HepG2 (cell line): Measurements from ENCODE around the gene ANKRD60. TPM values are rescaled to one million over a fixed set of nuclear protein-coding genes. Genes with fewer than 3 reads are reported as not detected.

Experiments
- ATAC-seq: fragments of 200-7000 bp; cut with Tn5 transposase; 3 replicates; pipeline ENCODE4 v1.9.1; 2020; ENCODE audit warnings: mild to moderate bottlenecking, moderate library complexity
- BruUV-seq: library from RNA; stranded (reverse); fragments of 400-500 nt; replicated peaks from 2 replicates; lab custom pipeline; 2021; lab: Mats Ljungman, UMichigan
- CTCF ChIA-PET: fragments of 300-600 bp; formaldehyde crosslinking; extraction: SDS; loops from one replicate; lab custom pipeline; 2021; ENCODE audit warnings: low total read pairs, inconsistent platforms, low intra/inter-chr PET ratio; lab: Yijun Ruan, JAX
- POLR2A ChIA-PET: fragments of 350-600 bp; sonication (Branson Sonifier 250); formaldehyde crosslinking; loops from one replicate; lab custom pipeline; 2020; ENCODE audit warnings: antibody characterized with exemption, inconsistent platforms; lab: Yijun Ruan, JAX
- DNase-seq: peaks from one replicate; pipeline ENCODE4 v3.0.0-alpha.2; 2015; ENCODE audit warnings: low spot score
- FAIRE-seq: peaks from 3 replicates; lab custom pipeline; 2011; peaks lifted over from hg19 to GRCh38; lab: Jason Lieb, UNC
- H2AFZ ChIP-seq: one replicate; pipeline ENCODE4 v1.6.1; 2011; ENCODE audit warnings: low read length, inconsistent platforms
- H3K27ac ChIP-seq: fragments of 300-600 bp; 3 replicates; pipeline ENCODE4 v1.8.0; 2011; ENCODE audit warnings: mixed run types, mild to moderate bottlenecking, mixed read lengths, low read length, inconsistent platforms; ENCODE audit not compliant: insufficient read depth; ENCODE audit errors: extremely low read length
- H3K27me3 ChIP-seq, 2 experiments: fragments of 200-600 bp in 1 of 2; 2 replicates in 1 of 2; 3 replicates in 1 of 2; pipeline versions ENCODE4 v1.6.0 to v1.8.0; 2011; ENCODE audit warnings: low read length in 2 of 2, mild to moderate bottlenecking in 2 of 2, moderate library complexity in 2 of 2, inconsistent platforms in 1 of 2; ENCODE audit not compliant: insufficient read depth in 2 of 2, control insufficient read depth in 1 of 2
- H3K36me3 ChIP-seq, 2 experiments: fragments of 200-600 bp in 1 of 2; replicated peaks in 1 of 2; 2 replicates in 1 of 2; 3 replicates in 1 of 2; pipeline versions ENCODE4 v1.5.1 to v1.8.0; 2011; ENCODE audit warnings: low read length in 2 of 2, inconsistent platforms in 1 of 2; ENCODE audit not compliant: insufficient read depth in 2 of 2, control insufficient read depth in 1 of 2
- H3K4me1 ChIP-seq: 2 replicates; pipeline ENCODE4 v1.5.1; 2012; ENCODE audit warnings: low read length, inconsistent platforms; ENCODE audit not compliant: insufficient read depth
- H3K4me2 ChIP-seq: 2 replicates; pipeline ENCODE4 v1.6.0; 2011; ENCODE audit warnings: low read depth, low read length, inconsistent platforms
- H3K4me3 ChIP-seq, 3 experiments: fragments of 200-600 bp in 1 of 3; sonication (generic), shearing (Covaris generic) in 1 of 3; replicated peaks in 1 of 3; 2 replicates each; pipeline ENCODE4 v1.5.1; 2011 to 2016; ENCODE audit warnings: low read length in 3 of 3, inconsistent platforms in 2 of 3, low read depth in 2 of 3, mild to moderate bottlenecking in 2 of 3, control low read depth in 1 of 3, mixed read lengths in 1 of 3; ENCODE audit not compliant: insufficient read depth in 1 of 3
- H3K79me2 ChIP-seq: one replicate; pipeline ENCODE4 v1.6.1; 2011; ENCODE audit warnings: low read length, inconsistent platforms; ENCODE audit not compliant: insufficient read depth
- H3K9ac ChIP-seq: 2 replicates; pipeline ENCODE4 v1.6.0; 2011; ENCODE audit warnings: mild to moderate bottlenecking, low read depth, low read length, inconsistent platforms; ENCODE audit not compliant: insufficient read depth
- H3K9me3 ChIP-seq: 2 replicates; pipeline ENCODE4 v1.5.1; 2012; ENCODE audit warnings: mild to moderate bottlenecking, low read length
- H4K20me1 ChIP-seq: 2 replicates; pipeline ENCODE4 v1.6.0; 2011; ENCODE audit warnings: inconsistent platforms, mild to moderate bottlenecking, low read length, moderate library complexity; ENCODE audit not compliant: insufficient read depth
- NBN ChIP-seq: fragments of 450-650 bp; conservative IDR thresholded peaks from 2 replicates; pipeline ENCODE4 v1.6.1; 2017
- SPEN ChIP-seq: sonication (generic); formaldehyde crosslinking; IDR thresholded peaks from 2 replicates; pipeline ENCODE4 v1.5.1; 2020; ENCODE audit warnings: low read depth, mild to moderate bottlenecking, missing genetic modification reagents
- XRCC5 ChIP-seq: fragments of 200-400 bp; formaldehyde crosslinking; optimal IDR thresholded peaks from 2 replicates; pipeline ENCODE3; 2017; ENCODE audit warnings: mild to moderate bottlenecking, low read length
- ZNF552 ChIP-seq: sonication (generic); formaldehyde crosslinking; IDR thresholded peaks from 2 replicates; pipeline ENCODE4 v1.9.0; 2022; ENCODE audit warnings: missing genetic modification reagents, mild to moderate bottlenecking, borderline replicate concordance
- WGBS: methylation state at CpG from one replicate; pipeline ENCODE4 v1.1.6; 2017; ENCODE audit warnings: low lambda C conversion rate; 5-methylcytosine and 5-hydroxymethylcytosine counted together
- in situ Hi-C: cut with HindIII; loops from 2 replicates; pipeline ENCODE4 v1.10.0; 2017; ENCODE audit warnings: low pct_unique_long_range_greater_than_20kb; ENCODE audit not compliant: extremely low pct_ligation_motif_present
- intact Hi-C: fragments of 100-400 bp; cut with micrococcal nuclease; formaldehyde crosslinking; loops from one replicate; pipeline ENCODE4 v1.10.0; 2022; ENCODE audit not compliant: unreplicated experiment
- polyA plus RNA-seq, 8 experiments: library from polyadenylated mRNA; depleted of rRNA in 3 of 8; stranded (reverse) in 7 of 8; unstranded in 1 of 8; fragments of >200 nt; fragmentation: Illumina TruSeq in 4 of 8; extraction: Trizol in 4 of 8; gene quantifications; 2 replicates each; pipeline versions ENCODE4 v1.2.1 to v1.2.3, GENCODE V29; 2011 to 2016; ENCODE audit warnings: low read depth in 4 of 8, missing spikeins in 1 of 8, mixed read lengths in 1 of 8; ENCODE audit not compliant: insufficient read depth in 1 of 8
- total RNA-seq, 5 experiments: library from RNA; depleted of rRNA; stranded (reverse); fragments of >200 nt; fragmentation: Illumina TruSeq; extraction: Trizol; gene quantifications; 2 replicates each; pipeline ENCODE4 v1.2.3, GENCODE V29; 2016; ENCODE audit warnings: low read depth in 1 of 5
- TF ChIP-seq, protein P1 (sequence below): sonication (generic); formaldehyde crosslinking; IDR thresholded peaks from 2 replicates; pipeline ENCODE4 v1.4.0; 2020; ENCODE audit warnings: mild to moderate bottlenecking, missing genetic modification reagents
- TF ChIP-seq, protein P2 (sequence below): sonication (generic); formaldehyde crosslinking; IDR thresholded peaks from 2 replicates; pipeline ENCODE4 v1.5.1; 2020; ENCODE audit warnings: missing genetic modification reagents, mild to moderate bottlenecking, borderline replicate concordance

The ANKRD60 gene
- total and polyA plus RNA-seq, 2 of the 13 experiments (the other 11 are each of a cell fraction or from before 2014, with no cell fraction given), result not detected

DNA sequence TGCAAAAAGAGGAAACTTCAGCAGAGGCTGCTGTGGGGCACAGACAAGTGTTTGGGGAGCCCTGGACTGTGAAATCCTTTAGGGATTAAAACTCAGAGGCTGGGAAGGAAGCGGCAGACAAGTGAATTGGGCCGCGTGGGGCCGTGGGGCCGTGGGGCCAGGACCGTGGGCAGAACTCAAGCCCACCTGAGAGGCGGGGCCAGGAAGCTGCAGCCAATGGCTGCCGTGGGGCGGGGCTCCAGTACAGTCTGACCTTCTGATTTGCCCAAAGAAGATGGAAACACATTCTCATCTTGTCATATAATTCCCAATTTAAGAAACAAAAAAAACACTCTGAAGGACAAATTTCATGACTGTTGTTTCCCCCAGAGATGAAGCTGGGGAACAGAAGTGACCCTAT is 55.4 kb downstream of the ANKRD60 start:
- no peak for ATAC-seq
- TF ChIP-seq NBN (no peak), XRCC5 (no peak), SPEN (no peak), ZNF552 (CRISPR knock-in tag) (no peak)
- TF ChIP-seq, protein P1, sequence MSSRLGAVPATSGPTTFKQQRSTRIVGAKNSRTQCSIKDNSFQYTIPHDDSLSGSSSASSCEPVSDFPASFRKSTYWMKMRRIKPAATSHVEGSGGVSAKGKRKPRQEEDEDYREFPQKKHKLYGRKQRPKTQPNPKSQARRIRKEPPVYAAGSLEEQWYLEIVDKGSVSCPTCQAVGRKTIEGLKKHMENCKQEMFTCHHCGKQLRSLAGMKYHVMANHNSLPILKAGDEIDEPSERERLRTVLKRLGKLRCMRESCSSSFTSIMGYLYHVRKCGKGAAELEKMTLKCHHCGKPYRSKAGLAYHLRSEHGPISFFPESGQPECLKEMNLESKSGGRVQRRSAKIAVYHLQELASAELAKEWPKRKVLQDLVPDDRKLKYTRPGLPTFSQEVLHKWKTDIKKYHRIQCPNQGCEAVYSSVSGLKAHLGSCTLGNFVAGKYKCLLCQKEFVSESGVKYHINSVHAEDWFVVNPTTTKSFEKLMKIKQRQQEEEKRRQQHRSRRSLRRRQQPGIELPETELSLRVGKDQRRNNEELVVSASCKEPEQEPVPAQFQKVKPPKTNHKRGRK (CRISPR knock-in tag), result no peak
- TF ChIP-seq, protein P2, sequence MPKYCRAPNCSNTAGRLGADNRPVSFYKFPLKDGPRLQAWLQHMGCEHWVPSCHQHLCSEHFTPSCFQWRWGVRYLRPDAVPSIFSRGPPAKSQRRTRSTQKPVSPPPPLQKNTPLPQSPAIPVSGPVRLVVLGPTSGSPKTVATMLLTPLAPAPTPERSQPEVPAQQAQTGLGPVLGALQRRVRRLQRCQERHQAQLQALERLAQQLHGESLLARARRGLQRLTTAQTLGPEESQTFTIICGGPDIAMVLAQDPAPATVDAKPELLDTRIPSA (CRISPR knock-in tag), result no peak
- Histone ChIP-seq H3K4me1 (no peaks in the 10 kb centered on the region), H3K27ac (no peak overlapping the region), H3K9ac (no peak overlapping the region), H3K4me3 (no peak overlapping the region), H3K27me3 (peaks cover 11 to 69% of the 10 kb centered on the region in 2 experiments; a peak in 4 of 5 replicates), H3K79me2 (no peaks in the 10 kb centered on the region), H4K20me1 (no peaks in the 10 kb centered on the region), H3K9me3 (no peaks in the 10 kb centered on the region), H2AFZ (no peak overlapping the region), H3K36me3 (no peaks in the 10 kb centered on the region), H3K4me2 (no peak overlapping the region)
- no peak for FAIRE-seq
- ChIA-PET CTCF (no interaction called here), POLR2A (no interaction called here)
- intact Hi-C loops (no loop called here), in situ Hi-C loops (no loop called here)
- WGBS, result 11% methylated on average over 9 of the region's 9 CpGs
- no peak for DNase-seq
- no TSS peak for BruUV-seq
